Measurements from ENCODE around the gene GAB2.

DNA sequence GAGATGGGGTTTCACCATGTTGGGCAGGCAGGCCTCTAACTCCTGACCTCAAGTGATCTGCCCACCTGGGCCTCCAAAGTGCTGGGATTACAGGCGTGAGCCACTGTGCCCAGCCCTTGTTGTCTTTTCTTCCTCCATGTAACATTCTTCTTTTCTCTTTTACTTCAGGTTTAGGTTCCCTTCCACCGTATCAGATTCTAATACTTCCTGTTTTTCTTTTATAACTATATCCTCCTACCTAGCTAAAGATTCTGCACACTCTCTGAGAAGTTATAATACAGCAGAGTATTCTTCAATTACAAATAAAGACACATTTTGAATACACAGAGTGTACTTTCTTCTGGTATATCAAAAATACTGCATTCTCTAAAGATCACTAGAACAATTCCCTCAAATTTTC lies 33.2 kb upstream of the GAB2 start:
- TF ChIP-seq, protein P1, sequence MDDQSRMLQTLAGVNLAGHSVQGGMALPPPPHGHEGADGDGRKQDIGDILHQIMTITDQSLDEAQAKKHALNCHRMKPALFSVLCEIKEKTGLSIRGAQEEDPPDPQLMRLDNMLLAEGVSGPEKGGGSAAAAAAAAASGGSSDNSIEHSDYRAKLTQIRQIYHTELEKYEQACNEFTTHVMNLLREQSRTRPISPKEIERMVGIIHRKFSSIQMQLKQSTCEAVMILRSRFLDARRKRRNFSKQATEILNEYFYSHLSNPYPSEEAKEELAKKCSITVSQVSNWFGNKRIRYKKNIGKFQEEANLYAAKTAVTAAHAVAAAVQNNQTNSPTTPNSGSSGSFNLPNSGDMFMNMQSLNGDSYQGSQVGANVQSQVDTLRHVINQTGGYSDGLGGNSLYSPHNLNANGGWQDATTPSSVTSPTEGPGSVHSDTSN (CRISPR knock-in tag; IDR thresholded peaks at IDR 0.05) = no peak
- TF ChIP-seq YY1 (tag by site-specific recombination; IDR thresholded peaks at IDR 0.05) = no peak
- TF ChIP-seq, protein P2, sequence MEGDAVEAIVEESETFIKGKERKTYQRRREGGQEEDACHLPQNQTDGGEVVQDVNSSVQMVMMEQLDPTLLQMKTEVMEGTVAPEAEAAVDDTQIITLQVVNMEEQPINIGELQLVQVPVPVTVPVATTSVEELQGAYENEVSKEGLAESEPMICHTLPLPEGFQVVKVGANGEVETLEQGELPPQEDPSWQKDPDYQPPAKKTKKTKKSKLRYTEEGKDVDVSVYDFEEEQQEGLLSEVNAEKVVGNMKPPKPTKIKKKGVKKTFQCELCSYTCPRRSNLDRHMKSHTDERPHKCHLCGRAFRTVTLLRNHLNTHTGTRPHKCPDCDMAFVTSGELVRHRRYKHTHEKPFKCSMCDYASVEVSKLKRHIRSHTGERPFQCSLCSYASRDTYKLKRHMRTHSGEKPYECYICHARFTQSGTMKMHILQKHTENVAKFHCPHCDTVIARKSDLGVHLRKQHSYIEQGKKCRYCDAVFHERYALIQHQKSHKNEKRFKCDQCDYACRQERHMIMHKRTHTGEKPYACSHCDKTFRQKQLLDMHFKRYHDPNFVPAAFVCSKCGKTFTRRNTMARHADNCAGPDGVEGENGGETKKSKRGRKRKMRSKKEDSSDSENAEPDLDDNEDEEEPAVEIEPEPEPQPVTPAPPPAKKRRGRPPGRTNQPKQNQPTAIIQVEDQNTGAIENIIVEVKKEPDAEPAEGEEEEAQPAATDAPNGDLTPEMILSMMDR (tag by site-specific recombination; IDR thresholded peaks at IDR 0.05) = no peak
- TF ChIP-seq ZNF548 (tag by site-specific recombination; IDR thresholded peaks at IDR 0.05) = no peak
- no peak for TF ChIP-seq ZNF2 (tag by site-specific recombination; IDR thresholded peaks at IDR 0.05)
